Glomerular endothelial cell (primary cell): ENCODE data around the gene HOXD3. TPM values are rescaled to one million over a fixed set of nuclear protein-coding genes. Genes with fewer than 3 reads are reported as not detected.

Experiments used
- DNase-seq: peaks from one replicate; pipeline ENCODE4 v3.0.0-alpha.2; 2011; ENCODE audit warnings: low read depth, low spot score; ENCODE audit errors: extremely low read depth
- total RNA-seq: library from RNA; depleted of rRNA; stranded (reverse); fragments of >200 nt; gene quantifications from 2 replicates; pipeline ENCODE4 v1.2.3, GENCODE V29; 2015

The HOXD3 gene
- 5.3 and 7.2 TPM in 2 replicates for total RNA-seq

GRCh38 chr2:176156807-176157498, at the start of gene HOXD3:
Gene HOXD3, plus strand, starts transcription at chr2:176157307. Its CDS starts 11,808 bp downstream, at chr2:176169115.
- DNase-seq = no peak

GRCh38 chr2:176107731-176108181, 49.4 kb upstream of the HOXD3 start:
- DNase-seq = no peak

- no peak for DNase-seq
Measured at GRCh38 chr2:176109192-176109901, 47.8 kb upstream of the HOXD3 start.

GRCh38 chr2:176109946-176110345, 47.2 kb upstream of the HOXD3 start:
- no peak for DNase-seq

- DNase-seq = no peak
Measured at GRCh38 chr2:176110415-176111308, 46.4 kb upstream of the HOXD3 start.

- DNase-seq = no peak
Measured at GRCh38 chr2:176111309-176111663, 45.8 kb upstream of the HOXD3 start.

GRCh38 chr2:176111846-176112374, 45.2 kb upstream of the HOXD3 start:
- no peak for DNase-seq

- no peak for DNase-seq
Measured at GRCh38 chr2:176112375-176113302, 44.5 kb upstream of the HOXD3 start.

- DNase-seq = no peak
Measured at GRCh38 chr2:176114120-176114929, 42.8 kb upstream of the HOXD3 start.

GRCh38 chr2:176114930-176115625, 42.0 kb upstream of the HOXD3 start:
- no peak for DNase-seq

GRCh38 chr2:176115883-176116813, 41.0 kb upstream of the HOXD3 start, which contains the start of gene HOXD10:
Gene HOXD10, plus strand, starts transcription at chr2:176116778. Its CDS starts 56 bp downstream, at chr2:176116834.
- no peak for DNase-seq

- no peak for DNase-seq
Measured at GRCh38 chr2:176117162-176117822, 39.8 kb upstream of the HOXD3 start.

GRCh38 chr2:176117823-176118371, 39.2 kb upstream of the HOXD3 start:
- DNase-seq = no peak

GRCh38 chr2:176118601-176119339, 38.3 kb upstream of the HOXD3 start:
- no peak for DNase-seq

GRCh38 chr2:176120364-176121189, 36.5 kb upstream of the HOXD3 start:
- no peak for DNase-seq
